Neural cell (in vitro differentiated cells): Measurements from ENCODE around the gene CD40. TPM values are rescaled to one million over a fixed set of nuclear protein-coding genes. Genes with fewer than 3 reads are reported as not detected.
"Not testable (repeated sequence)": the region's sequence is repeated elsewhere in the genome, so short reads cannot be mapped to it uniquely, and the experiment has no call there.

ENCODE experiments used
- H2AFZ ChIP-seq: fragments of 200-600, 300-800 bp; sonication (generic), shearing (Covaris generic); 2 replicates; pipeline ENCODE4 v1.6.0; 2014; ENCODE audit warnings: low read depth, mild to moderate bottlenecking, antibody characterized with exemption, low read length, moderate library complexity
- H3F3A ChIP-seq: fragments of 200-600 bp; shearing (Covaris generic); 2 replicates; pipeline ENCODE4 v1.6.1; 2016; ENCODE audit warnings: mild to moderate bottlenecking, moderate library complexity, mixed read lengths, antibody characterized with exemption, low read length; ENCODE audit not compliant: insufficient read depth, poor library complexity, severe bottlenecking
- H3K27ac ChIP-seq: fragments of 200-600, 300-800 bp; sonication (generic), shearing (Covaris generic); 2 replicates; pipeline ENCODE4 v1.5.1; 2014; ENCODE audit warnings: mild to moderate bottlenecking, low read length, moderate library complexity
- H3K27me3 ChIP-seq: fragments of 300-800, 200-600 bp; sonication (generic), shearing (Covaris generic); 2 replicates; pipeline ENCODE4 v1.6.0; 2014; ENCODE audit warnings: mild to moderate bottlenecking, low read depth, low read length, moderate library complexity; ENCODE audit not compliant: insufficient read depth
- H3K36me3 ChIP-seq: fragments of 300-800, 200-600 bp; sonication (generic), shearing (Covaris generic); 2 replicates; pipeline ENCODE4 v1.5.1; 2014; ENCODE audit warnings: mild to moderate bottlenecking, antibody characterized with exemption, low read length, moderate library complexity; ENCODE audit not compliant: insufficient read depth
- H3K4me2 ChIP-seq: fragments of 300-800, 200-600 bp; sonication (generic), shearing (Covaris generic); 2 replicates; pipeline ENCODE4 v1.6.0; 2014; ENCODE audit warnings: mild to moderate bottlenecking, low read length
- H3K4me3 ChIP-seq: fragments of 300-800, 200-600 bp; sonication (generic), shearing (Covaris generic); 2 replicates; pipeline ENCODE4 v1.5.1; 2014; ENCODE audit warnings: mild to moderate bottlenecking, low read length, moderate library complexity
- H3K79me2 ChIP-seq: fragments of 200-600 bp; shearing (Covaris generic); replicated peaks from 2 replicates; pipeline ENCODE4 v1.6.0; 2014; ENCODE audit warnings: mild to moderate bottlenecking, low read length, moderate library complexity; ENCODE audit not compliant: insufficient read depth
- H3K9ac ChIP-seq: fragments of 300-800, 200-600 bp; sonication (generic), shearing (Covaris generic); 2 replicates; pipeline ENCODE4 v1.6.1; 2016; ENCODE audit warnings: mild to moderate bottlenecking, low read length, mixed read lengths
- H3K9me2 ChIP-seq: fragments of 200-600 bp; shearing (Covaris generic); 2 replicates; pipeline ENCODE4 v1.6.1; 2016; ENCODE audit warnings: mild to moderate bottlenecking, low read length, mixed read lengths; ENCODE audit not compliant: insufficient read depth
- H3K9me3 ChIP-seq: fragments of 200-600, 300-800 bp; sonication (generic), shearing (Covaris generic); 2 replicates; pipeline ENCODE4 v1.6.1; 2016; ENCODE audit warnings: mild to moderate bottlenecking, mixed run types, low read length, moderate library complexity, mixed read lengths
- H4K20me1 ChIP-seq: fragments of 200-600 bp; shearing (Covaris generic); 2 replicates; pipeline ENCODE4 v1.6.1; 2016; ENCODE audit warnings: mild to moderate bottlenecking, mixed run types; ENCODE audit not compliant: insufficient read depth
- EP300 ChIP-seq: fragments of 450-650 bp; conservative IDR thresholded peaks from 2 replicates; pipeline ENCODE4 v1.6.1; 2014; ENCODE audit warnings: antibody characterized with exemption, mild to moderate bottlenecking, moderate library complexity; ENCODE audit not compliant: poor library complexity, severe bottlenecking
- EZH2 ChIP-seq: fragments of 200-600, 300-800 bp; shearing (Covaris generic), sonication (generic); IDR thresholded peaks from 2 replicates; pipeline ENCODE4 v1.6.1; 2014; ENCODE audit warnings: antibody characterized with exemption, low read length, borderline replicate concordance, mild to moderate bottlenecking; ENCODE audit not compliant: insufficient read depth, poor library complexity, severe bottlenecking
- MXI1 ChIP-seq: fragments of 450-650 bp; conservative IDR thresholded peaks from 2 replicates; pipeline ENCODE4 v1.6.1; 2014; ENCODE audit warnings: antibody characterized with exemption, mild to moderate bottlenecking; ENCODE audit not compliant: poor library complexity, severe bottlenecking
- POLR2AphosphoS5 ChIP-seq: IDR thresholded peaks from 2 replicates; pipeline ENCODE4 v1.6.1; 2012
- RAD21 ChIP-seq: fragments of 450-650 bp; conservative IDR thresholded peaks from 2 replicates; pipeline ENCODE4 v1.6.1; 2014; ENCODE audit warnings: antibody characterized with exemption, mild to moderate bottlenecking, moderate library complexity
- SMC3 ChIP-seq: fragments of 450-650 bp; conservative IDR thresholded peaks from 2 replicates; pipeline ENCODE4 v1.6.1; 2014; ENCODE audit warnings: antibody characterized with exemption, mild to moderate bottlenecking, moderate library complexity; ENCODE audit not compliant: poor library complexity
- TAF1 ChIP-seq: IDR thresholded peaks from 2 replicates; pipeline ENCODE4 v1.6.1; 2012; ENCODE audit warnings: low read depth
- polyA plus RNA-seq: library from polyadenylated mRNA; depleted of rRNA; stranded (reverse); fragments of >200 nt; gene quantifications from 2 replicates; pipeline ENCODE4 v1.2.3, GENCODE V29; 2014
- TF ChIP-seq, protein P1 (sequence below): fragments of 450-650 bp; IDR thresholded peaks from 2 replicates; pipeline ENCODE4 v1.5.1; 2014; ENCODE audit warnings: antibody characterized with exemption, mild to moderate bottlenecking, moderate library complexity; ENCODE audit not compliant: poor library complexity, severe bottlenecking
- TF ChIP-seq, protein P2 (sequence below): IDR thresholded peaks from 2 replicates; pipeline ENCODE4 v1.6.1; 2012; ENCODE audit warnings: borderline replicate concordance

Gene CD40
- polyA plus RNA-seq, 1 donor from 2014 or later: not detected

DNA sequence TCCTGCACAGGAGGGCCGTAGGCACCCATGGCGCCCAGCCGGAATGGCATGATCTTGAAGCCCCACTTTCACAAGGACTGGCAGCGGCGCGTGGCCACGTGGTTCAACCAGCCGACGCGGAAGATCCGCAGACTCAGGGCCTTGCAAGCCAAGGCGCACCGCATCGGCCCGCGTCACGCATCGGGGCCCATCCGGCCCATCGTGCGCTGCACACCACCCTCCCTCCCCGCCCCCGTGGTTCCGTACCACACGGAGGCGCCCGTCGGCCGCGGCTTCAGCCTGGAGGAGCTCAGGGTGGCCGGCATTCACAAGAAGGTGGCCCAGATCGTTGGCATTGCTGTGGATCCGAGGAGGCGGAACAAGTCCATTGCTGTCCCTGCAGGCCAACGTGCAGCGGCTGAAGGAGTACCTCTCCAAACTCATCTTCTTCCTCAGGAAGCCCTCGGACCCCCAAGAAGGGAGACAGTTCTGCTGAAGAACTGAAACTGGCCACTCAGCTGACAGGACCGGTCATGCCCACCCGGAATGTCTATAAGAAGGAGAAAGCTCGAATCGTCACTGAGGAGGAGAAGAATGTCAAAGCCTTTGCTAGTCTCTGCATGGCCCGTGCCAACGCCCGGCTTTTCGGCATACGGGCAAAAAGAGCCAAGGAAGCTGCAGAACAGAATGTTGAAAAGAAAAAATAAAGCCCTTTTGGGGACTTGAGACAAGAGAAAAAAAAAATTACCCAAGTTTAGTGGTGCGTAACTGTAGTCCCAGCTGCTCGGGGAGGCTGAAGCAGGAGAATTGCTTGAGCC, 18.4 kb upstream of the CD40 start:
- H3K9ac ChIP-seq: no peak overlapping the region
- H3K27me3 ChIP-seq: no peaks in the 10 kb centered on the region
- TF ChIP-seq POLR2AphosphoS5: no peak
- TF ChIP-seq, protein P1, sequence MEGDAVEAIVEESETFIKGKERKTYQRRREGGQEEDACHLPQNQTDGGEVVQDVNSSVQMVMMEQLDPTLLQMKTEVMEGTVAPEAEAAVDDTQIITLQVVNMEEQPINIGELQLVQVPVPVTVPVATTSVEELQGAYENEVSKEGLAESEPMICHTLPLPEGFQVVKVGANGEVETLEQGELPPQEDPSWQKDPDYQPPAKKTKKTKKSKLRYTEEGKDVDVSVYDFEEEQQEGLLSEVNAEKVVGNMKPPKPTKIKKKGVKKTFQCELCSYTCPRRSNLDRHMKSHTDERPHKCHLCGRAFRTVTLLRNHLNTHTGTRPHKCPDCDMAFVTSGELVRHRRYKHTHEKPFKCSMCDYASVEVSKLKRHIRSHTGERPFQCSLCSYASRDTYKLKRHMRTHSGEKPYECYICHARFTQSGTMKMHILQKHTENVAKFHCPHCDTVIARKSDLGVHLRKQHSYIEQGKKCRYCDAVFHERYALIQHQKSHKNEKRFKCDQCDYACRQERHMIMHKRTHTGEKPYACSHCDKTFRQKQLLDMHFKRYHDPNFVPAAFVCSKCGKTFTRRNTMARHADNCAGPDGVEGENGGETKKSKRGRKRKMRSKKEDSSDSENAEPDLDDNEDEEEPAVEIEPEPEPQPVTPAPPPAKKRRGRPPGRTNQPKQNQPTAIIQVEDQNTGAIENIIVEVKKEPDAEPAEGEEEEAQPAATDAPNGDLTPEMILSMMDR: no peak
- TF ChIP-seq EZH2: no peak
- TF ChIP-seq SMC3: no peak
- no peak for TF ChIP-seq TAF1
- no peak for TF ChIP-seq MXI1
- TF ChIP-seq, protein P2, sequence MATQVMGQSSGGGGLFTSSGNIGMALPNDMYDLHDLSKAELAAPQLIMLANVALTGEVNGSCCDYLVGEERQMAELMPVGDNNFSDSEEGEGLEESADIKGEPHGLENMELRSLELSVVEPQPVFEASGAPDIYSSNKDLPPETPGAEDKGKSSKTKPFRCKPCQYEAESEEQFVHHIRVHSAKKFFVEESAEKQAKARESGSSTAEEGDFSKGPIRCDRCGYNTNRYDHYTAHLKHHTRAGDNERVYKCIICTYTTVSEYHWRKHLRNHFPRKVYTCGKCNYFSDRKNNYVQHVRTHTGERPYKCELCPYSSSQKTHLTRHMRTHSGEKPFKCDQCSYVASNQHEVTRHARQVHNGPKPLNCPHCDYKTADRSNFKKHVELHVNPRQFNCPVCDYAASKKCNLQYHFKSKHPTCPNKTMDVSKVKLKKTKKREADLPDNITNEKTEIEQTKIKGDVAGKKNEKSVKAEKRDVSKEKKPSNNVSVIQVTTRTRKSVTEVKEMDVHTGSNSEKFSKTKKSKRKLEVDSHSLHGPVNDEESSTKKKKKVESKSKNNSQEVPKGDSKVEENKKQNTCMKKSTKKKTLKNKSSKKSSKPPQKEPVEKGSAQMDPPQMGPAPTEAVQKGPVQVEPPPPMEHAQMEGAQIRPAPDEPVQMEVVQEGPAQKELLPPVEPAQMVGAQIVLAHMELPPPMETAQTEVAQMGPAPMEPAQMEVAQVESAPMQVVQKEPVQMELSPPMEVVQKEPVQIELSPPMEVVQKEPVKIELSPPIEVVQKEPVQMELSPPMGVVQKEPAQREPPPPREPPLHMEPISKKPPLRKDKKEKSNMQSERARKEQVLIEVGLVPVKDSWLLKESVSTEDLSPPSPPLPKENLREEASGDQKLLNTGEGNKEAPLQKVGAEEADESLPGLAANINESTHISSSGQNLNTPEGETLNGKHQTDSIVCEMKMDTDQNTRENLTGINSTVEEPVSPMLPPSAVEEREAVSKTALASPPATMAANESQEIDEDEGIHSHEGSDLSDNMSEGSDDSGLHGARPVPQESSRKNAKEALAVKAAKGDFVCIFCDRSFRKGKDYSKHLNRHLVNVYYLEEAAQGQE: no peak
- no peak for TF ChIP-seq RAD21
- no peak for TF ChIP-seq EP300
- no peaks in the 10 kb centered on the region for H3K79me2 ChIP-seq
- no peaks in the 10 kb centered on the region for H3K9me3 ChIP-seq
- no peaks in the 10 kb centered on the region for H3K36me3 ChIP-seq
- no peak overlapping the region for H2AFZ ChIP-seq
- H3K27ac ChIP-seq: no peak overlapping the region
- H4K20me1 ChIP-seq: no peaks in the 10 kb centered on the region
- H3F3A ChIP-seq: no peaks in the 10 kb centered on the region
- H3K9me2 ChIP-seq: no peaks in the 10 kb centered on the region
- H3K4me3 ChIP-seq: no peak overlapping the region
- no peak overlapping the region for H3K4me2 ChIP-seq

DNA sequence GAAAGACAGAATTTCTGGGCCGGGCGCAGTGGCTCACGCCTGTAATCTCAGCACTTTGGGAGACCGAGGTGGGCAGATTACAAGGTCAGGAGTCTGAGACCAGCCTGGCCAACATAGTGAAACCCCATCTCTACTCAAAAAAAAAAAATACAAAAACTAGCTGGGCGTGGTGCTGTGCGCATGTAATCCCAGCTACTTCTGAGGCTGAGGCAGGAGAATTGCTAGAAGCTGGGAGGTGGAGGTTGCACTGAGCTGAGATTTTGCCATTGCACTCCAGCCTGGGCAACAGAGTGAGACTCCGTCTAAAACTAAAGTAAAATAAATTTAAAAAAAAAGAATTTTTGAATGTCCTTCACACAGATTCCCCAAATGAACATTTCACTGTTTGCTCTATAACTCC, 17.7 kb upstream of the CD40 start:
- H3K27ac ChIP-seq, H2AFZ ChIP-seq, H3K4me3 ChIP-seq, H3K79me2 ChIP-seq, H3K9ac ChIP-seq, H3K9me3 ChIP-seq, H3F3A ChIP-seq, H3K4me2 ChIP-seq, H4K20me1 ChIP-seq, H3K36me3 ChIP-seq, H3K9me2 ChIP-seq, H3K27me3 ChIP-seq: not testable (repeated sequence)
